Measurements from ENCODE around the gene MARK4. TPM values are rescaled to one million over a fixed set of nuclear protein-coding genes. Genes with fewer than 3 reads are reported as not detected.

Gene MARK4
- total RNA-seq, 3 donors from 2014 or later, result 11.0 to 20.0 (median 19.2) TPM

DNA sequence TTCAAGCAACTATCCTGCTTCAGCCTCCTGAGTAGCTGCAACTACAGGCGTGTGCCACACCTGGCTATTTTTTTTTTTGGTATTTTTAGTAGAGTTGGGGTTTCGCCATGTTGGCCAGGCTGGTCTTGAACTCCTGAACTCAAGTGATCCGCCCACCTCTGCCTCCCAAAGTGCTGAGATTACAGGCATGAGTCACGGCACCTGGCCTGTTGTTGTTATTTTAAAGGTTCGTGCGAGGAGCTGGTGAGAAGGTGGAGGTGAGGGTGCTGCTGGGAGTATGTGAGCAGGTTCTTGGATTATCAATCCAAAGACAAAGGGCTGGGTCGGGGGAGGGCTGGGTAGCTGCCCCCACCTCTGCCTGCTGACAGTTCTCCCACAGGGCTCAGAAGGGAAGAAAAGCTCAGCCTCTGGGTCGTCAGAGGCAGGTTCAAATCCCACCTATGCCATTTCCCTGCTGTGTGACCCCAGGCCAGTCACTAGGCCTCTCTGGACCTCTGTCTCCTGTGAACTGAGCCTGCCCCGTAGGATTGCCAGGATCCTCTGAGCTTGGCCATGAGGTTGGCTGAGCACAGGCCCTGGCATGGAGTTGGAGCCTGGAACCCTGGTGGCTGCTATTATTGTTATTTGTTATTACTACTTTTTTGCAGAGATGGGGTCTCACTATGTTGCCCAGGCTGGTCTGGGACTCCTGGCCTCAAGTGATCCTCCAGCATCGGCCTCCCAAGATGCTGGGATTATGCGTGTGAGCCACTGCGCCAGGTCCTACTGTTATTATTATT lies 70.1 kb downstream of the MARK4 start:
- no peak for TF ChIP-seq POLR2A (IDR thresholded peaks at IDR 0.05)
- no peak for TF ChIP-seq CTCF (IDR thresholded peaks at IDR 0.05)
- TF ChIP-seq POLR2AphosphoS5 (IDR thresholded peaks at IDR 0.05), result no peak
- intact Hi-C loops (cut with DNase I; ENCODE audit: low total_unique reads), result no loop called here
- Histone ChIP-seq H3K36me3 (no peaks in the 10 kb centered on the region), H3K4me3 (no peak overlapping the region), H3K4me1 (no peaks in the 10 kb centered on the region), H3K27ac (no peak overlapping the region), H3K9me3 (no peaks in the 10 kb centered on the region), H3K27me3 (peaks cover 0 to 24% of the 10 kb centered on the region in 2 donors)
- DNase-seq (ENCODE audit: low spot score in 2 of 2), result no peak

DNA sequence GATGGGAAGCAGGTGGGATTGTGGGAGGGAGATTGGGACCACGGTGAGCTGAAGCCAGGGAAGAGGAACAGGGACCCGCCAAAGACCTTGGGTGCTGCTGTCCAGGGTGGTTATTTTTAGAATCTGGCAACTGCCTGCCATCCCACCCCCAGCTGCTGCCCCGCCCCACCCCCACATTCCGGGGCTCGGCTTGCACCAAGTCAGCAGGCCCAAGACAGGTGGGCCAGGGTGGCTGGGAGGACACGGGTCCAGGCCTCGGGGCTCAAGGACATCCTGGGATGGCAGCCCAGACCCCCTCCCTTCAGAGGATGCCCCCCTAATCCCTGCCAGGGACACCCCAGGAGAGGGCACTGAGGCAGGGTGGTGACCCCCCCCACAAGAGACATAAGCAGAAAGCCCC lies 70.8 kb downstream of the MARK4 start:
- Histone ChIP-seq H3K9me3 (no peaks in the 10 kb centered on the region), H3K36me3 (no peaks in the 10 kb centered on the region), H3K27me3 (peaks cover 0 to 24% of the 10 kb centered on the region in 2 donors), H3K4me1 (no peaks in the 10 kb centered on the region), H3K27ac (no peak overlapping the region), H3K4me3 (no peak overlapping the region)
- DNase-seq (ENCODE audit: low spot score in 2 of 2), result no peak
- no peak for TF ChIP-seq POLR2A (IDR thresholded peaks at IDR 0.05)
- TF ChIP-seq POLR2AphosphoS5 (IDR thresholded peaks at IDR 0.05), result no peak
- TF ChIP-seq CTCF (IDR thresholded peaks at IDR 0.05), result no peak
- intact Hi-C loops (cut with DNase I; ENCODE audit: low total_unique reads), result no loop called here

GRCh38 chr19:45322311-45322710 lies 71.2 kb downstream of the MARK4 start:
- H3K4me3 ChIP-seq, result no peak overlapping the region
- no peak for DNase-seq (ENCODE audit: low spot score in 2 of 2)
- no peaks in the 10 kb centered on the region for H3K9me3 ChIP-seq
- TF ChIP-seq CTCF (IDR thresholded peaks at IDR 0.05), result no peak
- TF ChIP-seq POLR2A (IDR thresholded peaks at IDR 0.05), result no peak
- no peak for TF ChIP-seq POLR2AphosphoS5 (IDR thresholded peaks at IDR 0.05)
- no peaks in the 10 kb centered on the region for H3K36me3 ChIP-seq
- H3K27me3 ChIP-seq, result peaks cover 0 to 24% of the 10 kb centered on the region in 2 donors
- intact Hi-C loops (cut with DNase I; ENCODE audit: low total_unique reads), result no loop called here
- no peaks in the 10 kb centered on the region for H3K4me1 ChIP-seq
- no peak overlapping the region for H3K27ac ChIP-seq

- DNase-seq (ENCODE audit: low spot score in 2 of 2), result no peak
- intact Hi-C loops (cut with DNase I; ENCODE audit: low total_unique reads), result no loop called here
- Histone ChIP-seq H3K36me3 (no peaks in the 10 kb centered on the region), H3K4me1 (no peaks in the 10 kb centered on the region), H3K27me3 (peaks cover 0 to 24% of the 10 kb centered on the region in 2 donors), H3K27ac (no peak within 1 kb of the TSS), H3K9me3 (no peaks in the 10 kb centered on the region), H3K4me3 (peak within 1 kb of the TSS in 2 of 3 donors; percentile 17 to 44)
- TF ChIP-seq CTCF (IDR thresholded peaks at IDR 0.05) (no peak), POLR2A (IDR thresholded peaks at IDR 0.05) (no peak), POLR2AphosphoS5 (IDR thresholded peaks at IDR 0.05) (no peak)
These were observed 71.7 kb downstream of the MARK4 start, which contains the start of gene CKM for GRCh38 chr19:45322744-45323281. Gene CKM, minus strand, starts transcription at chr19:45322875. Its CDS starts 3,162 bp downstream, at chr19:45319713.

DNA sequence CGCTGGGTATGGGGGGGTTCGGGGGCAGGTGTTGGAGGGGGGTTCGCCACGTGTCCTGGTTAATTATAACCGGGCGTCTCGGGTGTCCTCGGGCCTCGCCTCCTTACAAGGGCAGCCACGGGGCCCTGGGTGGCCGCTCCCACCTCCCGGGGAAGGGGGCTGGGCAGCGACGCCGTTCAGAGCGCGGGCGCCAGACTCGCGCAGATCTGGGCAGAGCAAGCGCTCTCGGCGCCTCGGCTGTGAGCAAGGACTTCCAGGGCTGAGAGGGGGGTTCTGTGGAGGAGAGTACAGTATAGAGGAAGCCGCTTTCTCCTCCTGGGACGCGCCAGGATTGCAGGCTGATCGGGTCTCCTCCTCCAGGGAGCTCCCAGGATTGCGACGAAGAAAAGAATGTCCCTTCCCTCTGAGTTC lies 72.6 kb downstream of the MARK4 start:
- DNase-seq (ENCODE audit: low spot score in 2 of 2), result no peak
- H3K4me1 ChIP-seq, result no peaks in the 10 kb centered on the region
- intact Hi-C loops (cut with DNase I; ENCODE audit: low total_unique reads), result no loop called here
- peaks cover 0 to 24% of the 10 kb centered on the region in 2 donors for H3K27me3 ChIP-seq
- H3K4me3 ChIP-seq, result peak overlapping the region in 2 of 3 donors; percentile 17 to 44
- TF ChIP-seq POLR2A (IDR thresholded peaks at IDR 0.05), result no peak
- TF ChIP-seq CTCF (IDR thresholded peaks at IDR 0.05), result no peak
- TF ChIP-seq POLR2AphosphoS5 (IDR thresholded peaks at IDR 0.05), result no peak
- H3K27ac ChIP-seq, result no peak overlapping the region
- no peaks in the 10 kb centered on the region for H3K36me3 ChIP-seq
- H3K9me3 ChIP-seq, result no peaks in the 10 kb centered on the region
